SK-N-SH treated with all-trans-retinoic acid at 6 μM for 48 hours (cell line): ENCODE data around the gene FGF2.

Experiments used
- ATAC-seq: fragments of 200-7000 bp; cut with Tn5 transposase; 3 replicates; pipeline ENCODE4 v1.9.1; 2020; ENCODE audit warnings: mild to moderate bottlenecking, moderate library complexity
- ARNTL ChIP-seq: fragments of 450-650 bp; formaldehyde crosslinking; IDR thresholded peaks from 2 replicates; pipeline ENCODE4 v1.5.0; 2020; ENCODE audit warnings: low read depth, mild to moderate bottlenecking, moderate library complexity, borderline replicate concordance
- BACH2 ChIP-seq: fragments of 250-450 bp; sonication (Bioruptor Pico); IDR thresholded peaks from 2 replicates; pipeline ENCODE4 v1.9.0; 2021; ENCODE audit warnings: mild to moderate bottlenecking, borderline replicate concordance
- CREB5 ChIP-seq: fragments of 250-450 bp; sonication (Bioruptor Pico); IDR thresholded peaks from 2 replicates; pipeline ENCODE4 v1.5.1; 2020; ENCODE audit warnings: low read depth, mild to moderate bottlenecking, moderate library complexity
- CSDC2 ChIP-seq: fragments of 250-450 bp; sonication (Bioruptor Pico); IDR thresholded peaks from 2 replicates; pipeline ENCODE4 v1.5.0; 2020; ENCODE audit warnings: mild to moderate bottlenecking, moderate library complexity
- CSRNP3 ChIP-seq: fragments of 250-450 bp; sonication (Bioruptor Pico); IDR thresholded peaks from 2 replicates; pipeline ENCODE4 v1.5.1; 2021; ENCODE audit warnings: mild to moderate bottlenecking, moderate library complexity
- ESRRG ChIP-seq: fragments of 250-450 bp; sonication (Bioruptor Pico); IDR thresholded peaks from 2 replicates; pipeline ENCODE4 v1.6.1; 2021; ENCODE audit warnings: mild to moderate bottlenecking
- GLIS3 ChIP-seq: fragments of 250-450 bp; sonication (Bioruptor Pico); IDR thresholded peaks from 2 replicates; pipeline ENCODE4 v1.5.0; 2020; ENCODE audit warnings: mild to moderate bottlenecking, moderate library complexity
- ISL1 ChIP-seq: fragments of 250-450 bp; sonication (Bioruptor Pico); IDR thresholded peaks from 2 replicates; pipeline ENCODE4 v2.1.2; 2022; ENCODE audit warnings: mild to moderate bottlenecking, moderate library complexity
- OSR1 ChIP-seq: fragments of 250-450 bp; sonication (Bioruptor Pico); IDR thresholded peaks from 2 replicates; pipeline ENCODE4 v1.8.0; 2022; ENCODE audit warnings: moderate library complexity, mild to moderate bottlenecking, inconsistent platforms
- PATZ1 ChIP-seq: fragments of 250-450 bp; sonication (Bioruptor Pico); IDR thresholded peaks from 2 replicates; pipeline ENCODE4 v1.8.0; 2020; ENCODE audit warnings: mild to moderate bottlenecking, moderate library complexity, borderline replicate concordance
- PPARA ChIP-seq: fragments of 250-450 bp; sonication (Bioruptor Pico); IDR thresholded peaks from 2 replicates; pipeline ENCODE4 v1.5.0; 2020; ENCODE audit warnings: mild to moderate bottlenecking, borderline replicate concordance
- RARB ChIP-seq: fragments of 250-450 bp; sonication (Bioruptor Pico); IDR thresholded peaks from 2 replicates; pipeline ENCODE4 v1.8.0; 2021; ENCODE audit warnings: mild to moderate bottlenecking, moderate library complexity
- SNAI2 ChIP-seq: fragments of 250-450 bp; sonication (Bioruptor Pico); IDR thresholded peaks from 2 replicates; pipeline ENCODE4 v1.5.0; 2020; ENCODE audit warnings: mild to moderate bottlenecking, moderate library complexity
- TCF4 ChIP-seq: fragments of 250-450 bp; sonication (Bioruptor Pico); IDR thresholded peaks from 2 replicates; pipeline ENCODE4 v1.8.0; 2021; ENCODE audit warnings: mild to moderate bottlenecking, moderate library complexity, borderline replicate concordance
- TOX ChIP-seq: fragments of 250-450 bp; sonication (Bioruptor Pico); IDR thresholded peaks from 2 replicates; pipeline ENCODE4 v1.8.0; 2021; ENCODE audit warnings: mild to moderate bottlenecking, moderate library complexity, borderline replicate concordance
- TSHZ2 ChIP-seq: fragments of 250-450 bp; sonication (Bioruptor Pico); IDR thresholded peaks from 2 replicates; pipeline ENCODE4 v1.5.0; 2020; ENCODE audit warnings: mild to moderate bottlenecking, moderate library complexity
- ZC3H10 ChIP-seq: fragments of 250-450 bp; sonication (Bioruptor Pico); IDR thresholded peaks from 2 replicates; pipeline ENCODE4 v1.5.1; 2021; ENCODE audit warnings: mild to moderate bottlenecking, moderate library complexity
- ZFP3 ChIP-seq: fragments of 250-450 bp; sonication (Bioruptor Pico); IDR thresholded peaks from 2 replicates; pipeline ENCODE4 v1.5.0; 2020; ENCODE audit warnings: mild to moderate bottlenecking, moderate library complexity
- ZFP30 ChIP-seq: fragments of 450-650 bp; formaldehyde crosslinking; IDR thresholded peaks from 2 replicates; pipeline ENCODE4 v1.5.0; 2022; ENCODE audit warnings: mild to moderate bottlenecking, moderate library complexity
- ZNF565 ChIP-seq: fragments of 450-650 bp; formaldehyde crosslinking; conservative IDR thresholded peaks from 2 replicates; pipeline ENCODE4 v1.5.0; 2020; ENCODE audit warnings: low read depth, mild to moderate bottlenecking, moderate library complexity
- ZNF8 ChIP-seq: fragments of 450-650 bp; formaldehyde crosslinking; IDR thresholded peaks from 2 replicates; pipeline ENCODE4 v1.5.0; 2020; ENCODE audit warnings: mild to moderate bottlenecking, moderate library complexity

FGF2 gene

GRCh38 chr4:122873146-122873545, 46.5 kb downstream of the FGF2 start:
- peak; percentile 50; the same call in 2 of the 3 replicates for ATAC-seq
- TF ChIP-seq TSHZ2 (CRISPR knock-in tag) (no peak), ZFP3 (CRISPR knock-in tag) (no peak), CSDC2 (CRISPR knock-in tag) (no peak), TOX (no peak), ISL1 (CRISPR knock-in tag) (no peak), ARNTL (CRISPR knock-in tag) (no peak), PPARA (no peak), CSRNP3 (CRISPR knock-in tag) (no peak), RARB (no peak), OSR1 (CRISPR knock-in tag) (no peak), ZNF8 (CRISPR knock-in tag) (no peak), ZFP30 (no peak), CREB5 (CRISPR knock-in tag) (no peak), ZC3H10 (CRISPR knock-in tag) (no peak), GLIS3 (CRISPR knock-in tag) (no peak), ESRRG (CRISPR knock-in tag) (no peak), TCF4 (CRISPR knock-in tag) (no peak)

- peak; percentile 66 for ATAC-seq
- TF ChIP-seq ISL1 (CRISPR knock-in tag) (peak; percentile 36; the same call in 1 of the 2 replicates), ZFP3 (CRISPR knock-in tag) (no peak)
Measured at GRCh38 chr4:122873821-122874593, 47.4 kb downstream of the FGF2 start.

- no peak for TF ChIP-seq CREB5 (CRISPR knock-in tag)
- no peak for TF ChIP-seq ESRRG (CRISPR knock-in tag)
- no peak for TF ChIP-seq RARB
- no peak for TF ChIP-seq ZNF8 (CRISPR knock-in tag)
- TF ChIP-seq ZC3H10 (CRISPR knock-in tag), result no peak
- no peak for TF ChIP-seq ISL1 (CRISPR knock-in tag)
- TF ChIP-seq BACH2 (CRISPR knock-in tag), result no peak
- no peak for TF ChIP-seq ZFP3 (CRISPR knock-in tag)
- TF ChIP-seq ARNTL (CRISPR knock-in tag), result no peak
- no peak for TF ChIP-seq TCF4 (CRISPR knock-in tag)
- no peak for TF ChIP-seq TOX
- TF ChIP-seq PATZ1 (CRISPR knock-in tag), result no peak
- no peak for TF ChIP-seq CSRNP3 (CRISPR knock-in tag)
- TF ChIP-seq ZNF565, result no peak
- TF ChIP-seq SNAI2 (CRISPR knock-in tag), result no peak
- ATAC-seq, result peak; percentile 23; the same call in 1 of the 3 replicates
Measured at GRCh38 chr4:122875949-122876348, 49.3 kb downstream of the FGF2 start.
